ENCODE results near the gene ALX4. TPM values are rescaled to one million over a fixed set of nuclear protein-coding genes. Genes with fewer than 3 reads are reported as not detected.

Gene ALX4
- total RNA-seq, 3 donors from 2014 or later (not counting 1 experiment from before 2014, with no cell fraction given), result not detected

GRCh38 chr11:44212128-44212527 lies 97.8 kb downstream of the ALX4 start:
- TF ChIP-seq CTCF (IDR thresholded peaks at IDR 0.05), result no peak
- Mint-ChIP-seq H3K9me3 (peaks cover 0 to 2% of the 10 kb centered on the region in 2 donors), H3K4me3 (no peak overlapping the region), H3K27ac (no peak overlapping the region), H3K4me1 (peaks cover 4 to 15% of the 10 kb centered on the region in 2 donors), H3K36me3 (peaks cover 22% of the 10 kb centered on the region), H3K27me3 (ENCODE audit: low read depth in 2 of 2) (no peaks in the 10 kb centered on the region)
- WGBS (ENCODE audit: insufficient coverage), result 100% methylated on average over 3 of the region's 6 CpGs
- Histone ChIP-seq H3K9me3 (ENCODE audit: control insufficient read depth, insufficient read depth, low read length) (peaks cover 3% of the 10 kb centered on the region), H3K27ac (ENCODE audit: low read length) (no peak overlapping the region), H3K27me3 (ENCODE audit: control insufficient read depth, insufficient read depth, low read length) (no peaks in the 10 kb centered on the region), H3K4me1 (ENCODE audit: control insufficient read depth, insufficient read depth, low read length) (no peaks in the 10 kb centered on the region), H3K36me3 (ENCODE audit: control insufficient read depth, insufficient read depth, low read length) (peaks cover 11% of the 10 kb centered on the region), H3K4me3 (ENCODE audit: low read length) (no peak overlapping the region)
- DNase-seq, result no peak
- no peak for ATAC-seq
- intact Hi-C loops (cut with micrococcal nuclease), result no loop called here

Other genes starting within 250 kb of the ALX4 start
- 10 to 100 TPM; 16.3 to 32.1 (median 31.9) TPM for gene ACCS, start 243.9 kb downstream of the ALX4 start, total RNA-seq
- gene EXT2, start 214.5 kb downstream of the ALX4 start, total RNA-seq, result 10 to 100 TPM; 44.2 to 50.3 (median 45.8) TPM